HG03066 (cell line): ENCODE results near the gene DBNDD1.
"Not testable (repeated sequence)": the region's sequence is repeated elsewhere in the genome, so short reads cannot be mapped to it uniquely, and the experiment has no call there.

Experiments used
- ATAC-seq: cut with Tn5 transposase; IDR thresholded peaks from one replicate; pipeline ENCODE4 v1.9.1; 2021; ENCODE audit warnings: low read depth; ENCODE audit not compliant: unreplicated experiment

Gene DBNDD1

DNA sequence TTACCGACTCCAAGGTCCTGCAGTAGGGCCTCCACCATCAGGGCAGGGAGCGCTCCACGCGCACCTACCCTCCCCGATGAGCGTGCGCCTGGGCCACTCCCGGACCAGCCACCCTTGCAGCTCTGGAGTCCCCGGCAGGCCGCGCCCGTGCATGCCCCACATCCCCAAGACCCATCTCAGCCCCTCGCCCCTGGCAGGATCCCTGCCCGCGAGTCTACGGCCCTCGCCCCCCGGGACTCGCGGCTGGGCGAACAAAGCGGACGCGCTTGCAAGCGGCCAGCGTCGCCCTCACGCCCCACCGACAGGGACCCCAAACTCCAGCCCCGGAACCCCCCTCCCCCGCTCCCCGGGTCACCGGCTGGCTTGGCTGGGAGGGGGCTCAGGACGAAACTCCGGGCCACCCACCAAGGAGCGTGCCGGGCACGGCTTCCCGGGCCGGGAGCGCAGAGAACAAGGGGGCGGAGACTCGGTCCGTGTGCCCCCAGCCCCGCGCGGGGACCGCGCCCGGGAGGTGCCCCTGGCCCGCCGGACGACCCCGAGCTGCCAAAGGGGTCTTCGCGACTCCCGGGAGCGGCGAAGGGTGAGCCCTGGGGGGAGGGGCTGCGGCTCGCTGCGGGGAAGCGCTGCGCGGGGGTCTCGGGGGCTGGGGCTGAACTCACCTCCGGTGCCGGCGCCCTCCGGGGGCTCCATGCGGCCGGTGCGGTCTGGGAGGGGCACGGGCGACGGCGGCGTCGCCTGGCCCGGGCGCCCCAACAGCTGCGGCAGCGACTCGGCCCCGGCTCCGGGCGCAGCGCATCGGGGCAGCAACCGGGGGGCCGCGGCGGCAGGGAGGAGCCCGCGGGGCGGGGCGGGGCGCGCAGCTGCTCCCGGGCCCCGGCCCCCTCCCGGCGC, at the start of gene DBNDD1:
DBNDD1 (minus strand) TSS at position 805 of the 891 bp plus-strand sequence; CDS start at position 690, 115 bp downstream.
- ATAC-seq = no peak

DNA sequence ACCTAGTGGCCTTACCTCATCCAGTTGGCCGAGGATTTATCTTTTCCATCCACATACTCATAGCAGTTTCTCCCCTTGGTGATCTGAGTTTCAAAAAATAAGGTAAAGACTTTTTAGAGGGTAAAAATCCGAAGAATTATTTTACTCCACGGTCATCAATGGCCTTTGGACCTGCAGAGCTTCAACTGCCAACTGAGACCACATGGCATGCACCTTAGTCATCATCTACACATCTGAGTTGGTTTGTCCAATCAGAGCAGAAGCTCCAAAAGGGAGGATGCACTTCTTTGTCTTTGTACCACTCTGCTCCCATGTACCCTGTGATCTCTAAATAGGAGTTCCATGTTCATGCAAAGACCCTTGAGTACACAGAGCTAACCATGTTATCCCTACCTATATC, 42.2 kb upstream of the DBNDD1 start:
- no peak for ATAC-seq

DNA sequence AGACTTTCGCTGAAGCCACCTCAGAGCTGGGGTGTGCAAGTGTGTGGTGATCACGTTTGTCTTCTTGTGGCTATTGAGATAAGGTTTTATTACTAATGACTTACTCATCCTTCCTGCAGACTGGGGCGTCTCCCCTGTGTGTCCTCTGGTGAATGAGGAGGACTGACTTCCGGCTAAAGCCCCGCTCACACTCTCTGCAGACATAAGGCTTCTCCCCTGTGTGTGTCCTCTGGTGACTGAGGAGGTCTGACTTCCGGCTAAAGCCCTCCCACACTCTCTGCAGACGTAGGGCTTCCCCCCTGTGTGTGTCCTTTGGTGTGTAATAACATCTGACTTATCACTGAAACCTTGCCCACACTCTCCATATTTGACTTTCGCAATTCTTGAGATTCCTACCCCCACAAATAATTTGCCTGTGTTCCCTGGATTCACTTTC, 38.5 kb upstream of the DBNDD1 start:
- no peak for ATAC-seq

DNA sequence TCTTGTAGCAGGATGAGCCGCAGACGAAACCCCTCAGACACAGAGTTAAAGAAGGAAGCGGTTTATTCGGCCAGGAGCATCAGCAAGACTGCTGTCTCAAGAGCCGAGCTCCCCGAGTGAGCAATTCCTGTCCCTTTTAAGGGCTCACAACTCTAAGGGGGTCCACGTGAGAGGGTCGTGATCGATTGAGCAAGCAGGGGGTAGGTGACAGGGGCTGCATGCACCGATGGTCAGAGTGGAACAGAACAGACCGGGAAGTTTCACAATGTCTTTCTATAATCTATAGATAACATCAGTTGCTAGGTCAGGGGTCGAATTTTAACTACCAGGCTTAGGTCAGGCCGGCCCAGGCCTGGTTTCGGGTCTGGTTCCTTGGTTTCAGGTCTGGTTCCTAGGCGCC, 37.3 kb upstream of the DBNDD1 start:
- not testable (repeated sequence) for ATAC-seq

- ATAC-seq = no peak
Measured at GRCh38 chr16:90055371-90055770, 36.1 kb upstream of the DBNDD1 start.

GRCh38 chr16:90054554-90054953, 35.3 kb upstream of the DBNDD1 start:
- no peak for ATAC-seq

DNA sequence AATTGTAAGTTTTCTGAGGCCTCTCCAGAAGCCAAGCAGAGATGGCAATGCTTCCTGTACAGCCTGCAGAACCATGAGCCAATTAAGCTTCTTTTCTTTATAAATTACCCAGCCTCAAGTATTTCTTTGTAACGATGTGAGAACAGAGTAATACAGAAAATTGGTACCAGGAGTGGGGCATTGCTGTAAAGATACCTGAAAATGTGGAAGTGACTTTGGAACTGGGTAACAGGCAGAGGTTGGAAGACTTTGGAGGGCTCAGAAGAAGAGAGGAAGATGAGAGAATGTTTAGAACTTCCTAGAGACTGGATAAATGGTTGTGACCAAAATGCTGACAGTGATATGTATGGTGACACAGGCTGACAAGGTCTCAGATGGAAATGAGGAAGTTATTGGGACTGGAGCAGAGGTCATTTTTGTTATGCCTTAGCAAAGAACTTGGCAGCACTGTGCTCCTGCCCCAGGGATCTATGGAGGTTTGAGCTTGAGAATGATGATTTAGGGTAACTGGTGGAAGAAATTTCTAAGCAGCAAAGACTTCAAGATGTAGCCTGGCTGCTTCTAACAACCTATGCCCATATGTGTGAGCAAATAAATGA, 34.7 kb upstream of the DBNDD1 start:
- ATAC-seq = no peak

DNA sequence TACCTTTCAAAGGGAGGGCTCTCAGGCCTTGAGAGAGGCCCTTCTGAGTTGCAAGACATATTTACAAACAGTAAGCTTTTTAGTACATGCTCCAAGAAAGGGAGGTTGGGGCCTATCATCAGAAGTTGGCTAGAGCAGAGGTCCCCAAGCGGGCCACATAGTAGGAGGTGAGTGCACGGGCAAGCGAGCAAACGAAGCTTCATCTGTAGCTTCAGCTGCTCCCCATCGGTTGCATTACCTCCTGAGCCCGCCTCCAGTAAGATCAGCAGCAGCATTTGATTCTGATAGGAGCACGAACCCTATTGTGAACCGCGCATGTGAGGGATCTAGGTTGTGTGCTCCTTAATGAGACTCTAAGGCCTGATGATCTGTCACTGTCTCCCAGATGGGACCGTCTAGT, 31.7 kb upstream of the DBNDD1 start:
- ATAC-seq = no peak

DNA sequence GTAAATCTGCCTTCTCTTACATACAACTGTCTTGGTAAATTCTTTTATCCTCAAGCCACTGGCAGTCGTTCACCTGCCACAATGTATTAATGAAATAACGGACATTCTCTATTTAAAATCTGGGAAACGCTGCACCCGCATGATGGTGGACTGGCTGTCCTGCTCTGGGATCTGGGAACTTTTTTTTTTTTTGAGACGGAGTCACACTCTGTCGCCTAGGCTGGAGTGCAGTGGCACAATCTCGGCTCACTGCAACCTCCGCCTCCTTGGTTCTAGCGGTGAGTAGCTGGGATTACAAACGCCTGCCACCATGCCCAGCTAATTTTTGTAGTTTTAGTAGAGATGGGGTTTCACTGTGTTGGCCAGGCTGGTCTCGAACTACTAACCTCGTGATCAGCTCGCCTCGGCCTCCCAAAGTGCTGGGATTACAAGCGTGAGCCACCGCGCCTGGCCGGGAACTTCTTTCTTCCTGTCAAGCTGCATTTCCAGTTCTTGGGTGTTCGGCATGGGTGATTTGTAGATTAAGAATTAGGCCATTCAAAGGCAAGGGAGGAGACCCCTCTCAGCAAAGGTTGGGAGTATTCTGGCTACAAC, 29.6 kb upstream of the DBNDD1 start:
- no peak for ATAC-seq

GRCh38 chr16:90048347-90048722, 29.1 kb upstream of the DBNDD1 start:
- ATAC-seq = no peak

- no peak for ATAC-seq
Measured at GRCh38 chr16:90047714-90048346, 28.6 kb upstream of the DBNDD1 start.

GRCh38 chr16:90046971-90047713, 27.9 kb upstream of the DBNDD1 start:
- ATAC-seq = no peak

GRCh38 chr16:90046122-90046970, 27.1 kb upstream of the DBNDD1 start:
- no peak for ATAC-seq

DNA sequence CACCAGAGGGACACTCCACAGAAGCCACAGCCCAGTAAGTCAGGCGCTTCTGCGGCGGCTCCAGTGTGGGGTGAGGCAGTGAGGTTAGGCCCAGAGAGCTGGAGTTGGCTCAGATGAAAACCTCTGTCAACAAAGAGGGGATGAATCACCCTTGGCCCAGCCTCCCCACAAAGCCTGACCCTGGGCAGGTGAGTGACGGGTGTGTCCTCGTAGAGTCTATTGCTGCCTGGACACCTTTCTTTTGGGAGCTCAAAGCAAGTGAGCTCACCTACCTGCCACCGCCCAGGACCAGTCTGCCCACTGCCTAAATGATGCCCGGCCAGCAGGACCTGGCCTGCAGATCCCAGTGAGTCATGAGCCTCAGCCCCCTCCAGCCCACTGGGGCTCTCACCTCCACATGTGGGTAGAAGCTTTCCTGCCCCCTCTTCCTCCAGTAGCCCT, 24.9 kb upstream of the DBNDD1 start:
- no peak for ATAC-seq

DNA sequence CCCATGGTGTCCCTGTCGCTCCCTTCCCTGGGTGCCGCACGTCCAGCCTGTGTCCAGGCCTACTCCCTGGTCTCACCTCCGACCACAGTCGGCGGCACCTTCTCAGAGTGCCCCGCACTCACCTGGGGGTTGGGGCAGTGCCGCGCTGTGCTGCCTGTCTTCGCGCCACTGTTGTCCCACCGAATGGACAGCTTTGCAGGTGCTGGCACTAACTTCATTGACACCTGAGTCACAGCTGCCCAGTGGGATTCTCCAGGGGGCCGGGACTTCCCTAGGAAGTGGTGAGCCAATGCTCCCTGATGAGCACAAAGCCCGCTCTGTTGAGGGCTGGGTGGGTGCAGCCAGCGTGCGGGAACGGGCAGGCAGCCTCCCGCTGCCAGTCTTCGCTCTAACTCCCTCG, 24.3 kb upstream of the DBNDD1 start:
- no peak for ATAC-seq

DNA sequence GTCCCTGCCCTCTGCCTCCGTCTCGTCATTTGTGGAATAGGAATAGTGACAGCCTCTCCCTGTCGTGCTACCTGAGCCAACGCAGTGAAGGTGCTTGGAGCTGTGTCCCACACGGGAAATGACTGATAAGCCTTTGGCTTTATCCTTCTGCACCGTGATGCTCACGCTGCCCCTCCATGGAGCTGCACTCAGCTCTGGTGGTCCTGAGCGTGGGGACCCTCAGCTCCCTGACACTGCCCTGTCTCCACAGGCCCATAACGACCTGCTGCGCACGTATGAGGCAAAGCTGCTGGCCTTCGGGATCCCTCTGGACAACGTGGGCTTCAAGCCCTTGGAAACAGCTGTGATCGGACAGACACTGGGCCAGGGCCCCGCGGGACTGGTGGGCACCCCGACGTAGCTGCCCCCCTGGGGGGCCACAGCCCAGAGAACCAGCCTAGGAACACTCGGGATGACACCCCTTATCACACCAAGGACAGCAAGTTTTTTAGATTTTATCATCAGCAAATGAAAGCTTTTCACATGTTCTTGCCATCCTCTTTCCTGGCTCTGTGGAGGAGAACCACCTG, 23.8 kb upstream of the DBNDD1 start:
- no peak for ATAC-seq

GRCh38 chr16:90041896-90042473, 22.7 kb upstream of the DBNDD1 start:
- ATAC-seq = no peak

DNA sequence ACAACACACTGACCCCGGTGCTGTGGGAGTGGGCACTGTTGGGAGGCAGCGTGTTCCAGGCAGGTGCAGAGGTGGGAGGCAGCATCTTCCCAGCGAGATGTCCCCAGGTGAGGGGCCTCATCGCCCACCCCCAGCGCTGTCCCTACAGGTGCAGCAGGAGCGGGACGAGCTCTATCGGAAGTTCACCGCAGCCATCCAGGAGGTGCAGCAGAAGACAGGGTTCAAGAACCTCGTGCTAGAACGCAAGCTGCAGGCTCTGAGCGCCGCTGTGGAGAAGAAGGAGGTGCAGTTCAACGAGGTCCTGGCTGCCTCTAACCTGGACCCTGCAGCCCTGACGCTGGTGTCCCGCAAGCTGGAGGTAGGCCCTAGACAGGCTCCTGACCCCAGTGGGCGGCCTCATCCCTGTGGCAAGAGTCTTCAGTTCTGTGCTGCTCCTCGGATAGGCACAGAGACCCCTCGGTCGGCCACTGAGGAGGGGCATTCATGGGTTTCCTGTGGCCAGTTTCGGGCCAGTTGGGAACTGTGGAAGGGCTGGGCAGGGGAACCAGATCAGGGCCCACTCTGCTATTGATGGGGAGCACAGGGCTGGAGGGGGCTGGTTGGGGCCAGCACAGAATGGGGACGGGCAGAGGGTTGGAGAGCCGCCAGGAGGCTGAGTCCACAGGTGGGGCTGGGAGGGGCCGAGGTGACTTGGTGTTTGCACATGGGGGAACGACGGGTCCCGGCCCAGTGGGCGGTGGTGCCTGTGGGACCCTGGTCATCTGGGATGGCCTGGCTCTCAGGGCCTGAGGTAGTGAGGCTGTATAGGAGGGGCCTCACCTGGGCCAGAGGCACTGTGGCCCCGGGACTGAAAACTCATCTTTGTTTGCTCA, 21.1 kb upstream of the DBNDD1 start:
- ATAC-seq = no peak
